H9 (cell line): Measurements from ENCODE around the gene CMYA5. TPM values are rescaled to one million over a fixed set of nuclear protein-coding genes. Genes with fewer than 3 reads are reported as not detected.

Source experiments
- DNase-seq: peaks from one replicate; pipeline ENCODE4 v3.0.0-alpha.2; 2017
- H2AFZ ChIP-seq: one replicate; pipeline ENCODE4 v1.6.1; 2013; ENCODE audit warnings: mild to moderate bottlenecking, low read length, control low read depth, moderate library complexity
- H2AK5ac ChIP-seq: 2 replicates; pipeline ENCODE4 v1.6.1; 2013; ENCODE audit warnings: low read length, control low read depth, mixed read lengths; ENCODE audit not compliant: insufficient read length
- H2BK120ac ChIP-seq: one replicate; pipeline ENCODE4 v1.6.1; 2013; ENCODE audit warnings: low read depth, mild to moderate bottlenecking, low read length, control low read depth, inconsistent platforms; ENCODE audit not compliant: poor library complexity, severe bottlenecking
- H2BK12ac ChIP-seq: 2 replicates; pipeline ENCODE4 v1.6.1; 2013; ENCODE audit warnings: low read length, control low read depth, mixed read lengths, low read depth; ENCODE audit not compliant: insufficient read length
- H2BK15ac ChIP-seq: 2 replicates; pipeline ENCODE4 v1.6.1; 2013; ENCODE audit warnings: low read depth, low read length, control low read depth
- H2BK20ac ChIP-seq: one replicate; pipeline ENCODE4 v1.6.1; 2013; ENCODE audit warnings: low read depth, mild to moderate bottlenecking, low read length, control low read depth, inconsistent platforms; ENCODE audit not compliant: poor library complexity, severe bottlenecking
- H2BK5ac ChIP-seq: 2 replicates; pipeline ENCODE4 v1.6.1; 2013; ENCODE audit warnings: low read length, control low read depth, mixed read lengths; ENCODE audit not compliant: insufficient read length
- H3K14ac ChIP-seq: 2 replicates; pipeline ENCODE4 v1.6.1; 2013; ENCODE audit warnings: low read length, control low read depth; ENCODE audit not compliant: insufficient read depth
- H3K18ac ChIP-seq: 2 replicates; pipeline ENCODE4 v1.6.1; 2013; ENCODE audit warnings: low read depth, mild to moderate bottlenecking, mixed read lengths, low read length, control low read depth; ENCODE audit not compliant: insufficient read length
- H3K23ac ChIP-seq: 2 replicates; pipeline ENCODE4 v1.6.1; 2013; ENCODE audit warnings: low read length, control low read depth, mixed read lengths, low read depth; ENCODE audit not compliant: insufficient read length
- H3K23me2 ChIP-seq: 2 replicates; pipeline ENCODE4 v1.6.1; 2013; ENCODE audit warnings: low read depth, mild to moderate bottlenecking, mixed read lengths, low read length, control low read depth; ENCODE audit not compliant: insufficient read length, poor library complexity, severe bottlenecking
- H3K27ac ChIP-seq: 2 replicates; pipeline ENCODE4 v1.5.1; 2013; ENCODE audit warnings: low read length, control low read depth, mixed read lengths, low read depth; ENCODE audit not compliant: insufficient read length
- H3K27me3 ChIP-seq: 2 replicates; pipeline ENCODE4 v1.6.1; 2013; ENCODE audit warnings: low read length, control low read depth, inconsistent platforms; ENCODE audit not compliant: insufficient read depth
- H3K4ac ChIP-seq: 2 replicates; pipeline ENCODE4 v1.6.1; 2013; ENCODE audit warnings: low read depth, mild to moderate bottlenecking, control low read depth, inconsistent platforms, low read length, moderate library complexity
- H3K4me1 ChIP-seq: 2 replicates; pipeline ENCODE4 v1.6.1; 2013; ENCODE audit warnings: low read length, control low read depth, inconsistent platforms; ENCODE audit not compliant: insufficient read depth
- H3K4me2 ChIP-seq: 2 replicates; pipeline ENCODE4 v1.6.1; 2013; ENCODE audit warnings: low read length, control low read depth, mixed read lengths; ENCODE audit not compliant: insufficient read length, insufficient read depth
- H3K56ac ChIP-seq: 2 replicates; pipeline ENCODE4 v1.6.1; 2013; ENCODE audit warnings: low read depth, mild to moderate bottlenecking, mixed read lengths, low read length, control low read depth; ENCODE audit not compliant: insufficient read length
- H3K79me1 ChIP-seq: 2 replicates; pipeline ENCODE4 v1.6.1; 2013; ENCODE audit warnings: low read depth, mild to moderate bottlenecking, moderate library complexity, low read length, control low read depth, inconsistent platforms; ENCODE audit not compliant: insufficient read depth, poor library complexity, severe bottlenecking
- H3K79me2 ChIP-seq: 2 replicates; pipeline ENCODE4 v1.6.1; 2013; ENCODE audit warnings: low read length, control low read depth, inconsistent platforms; ENCODE audit not compliant: insufficient read depth
- H3K9ac ChIP-seq: 2 replicates; pipeline ENCODE4 v1.6.1; 2013; ENCODE audit warnings: low read length, control low read depth, mixed read lengths; ENCODE audit not compliant: insufficient read length; ENCODE audit errors: extremely low read depth
- H3K9me3 ChIP-seq: one replicate; pipeline ENCODE4 v1.6.1; 2013; ENCODE audit warnings: low read depth, low read length, inconsistent platforms; ENCODE audit not compliant: control insufficient read depth
- H3T11ph ChIP-seq: one replicate; pipeline ENCODE4 v1.6.1; 2013; ENCODE audit warnings: mild to moderate bottlenecking, low read length, control low read depth, inconsistent platforms
- H4K20me1 ChIP-seq: one replicate; pipeline ENCODE4 v1.6.1; 2013; ENCODE audit not compliant: control insufficient read depth, insufficient read length, insufficient read depth
- H4K5ac ChIP-seq: 2 replicates; pipeline ENCODE4 v1.6.1; 2013; ENCODE audit warnings: low read depth, mild to moderate bottlenecking, mixed read lengths, low read length, control low read depth; ENCODE audit not compliant: insufficient read length
- H4K8ac ChIP-seq: replicated peaks from 2 replicates; pipeline ENCODE4 v1.6.1; 2013; ENCODE audit warnings: low read length, control low read depth, mixed read lengths, low read depth; ENCODE audit not compliant: insufficient read length
- H4K91ac ChIP-seq: 2 replicates; pipeline ENCODE4 v1.6.1; 2013; ENCODE audit warnings: low read depth, mild to moderate bottlenecking, moderate library complexity, mixed read lengths, low read length, control low read depth; ENCODE audit not compliant: insufficient read length
- H3K27ac Mint-ChIP-seq, 3 experiments: 2 replicates in 2 of 3; 3 replicates in 1 of 3; pipeline ENCODE4 v1.8.0; 2020 to 2021; ENCODE audit warnings: mixed read lengths in 3 of 3, mild to moderate bottlenecking in 1 of 3, moderate library complexity in 1 of 3
- H3K27me3 Mint-ChIP-seq: 2 replicates; pipeline ENCODE4 v1.8.0; 2021; ENCODE audit warnings: low read depth, mild to moderate bottlenecking, moderate library complexity, mixed read lengths
- H3K36me3 Mint-ChIP-seq, 3 experiments: 2 replicates in 2 of 3; 3 replicates in 1 of 3; pipeline ENCODE4 v1.8.0; 2020 to 2021; ENCODE audit warnings: low read depth in 3 of 3, mixed read lengths in 3 of 3; ENCODE audit not compliant: insufficient read depth in 1 of 3
- H3K4me1 Mint-ChIP-seq, 2 experiments: 2 replicates each; pipeline ENCODE4 v1.8.0; 2020; ENCODE audit warnings: mixed read lengths in 2 of 2
- H3K4me3 Mint-ChIP-seq, 2 experiments: 2 replicates in 1 of 2; 3 replicates in 1 of 2; pipeline ENCODE4 v1.8.0; 2020 to 2021; ENCODE audit warnings: mild to moderate bottlenecking in 2 of 2, mixed read lengths in 2 of 2, moderate library complexity in 1 of 2
- H3K9me3 Mint-ChIP-seq, 2 experiments: 2 replicates in 1 of 2; 3 replicates in 1 of 2; pipeline ENCODE4 v1.8.0; 2020; ENCODE audit warnings: mild to moderate bottlenecking in 2 of 2, mixed read lengths in 2 of 2, moderate library complexity in 1 of 2
- WGBS: extraction: QIAGEN DNeasy Blood & Tissue Kit; methylation state at CpG from one replicate; pipeline ENCODE4 v1.1.7; 2013; ENCODE audit warnings: missing lambda C conversion rate, low lambda C conversion rate, mixed read lengths; ENCODE audit not compliant: insufficient read length; ENCODE audit errors: extremely low coverage; 5-methylcytosine and 5-hydroxymethylcytosine counted together
- total RNA-seq: library from RNA; stranded (reverse); gene quantifications from 2 replicates; pipeline ENCODE4 v1.2.1, GENCODE V29; 2021
- TF ChIP-seq, protein P1 (sequence below): fragments of 200-600 bp; sonication (generic); conservative IDR thresholded peaks from 3 replicates; pipeline ENCODE4 v1.8.0; 2021; ENCODE audit warnings: antibody characterized with exemption, mild to moderate bottlenecking

CMYA5 gene
- total RNA-seq, 1 experiment from 2014 or later: 1.8 TPM

DNA sequence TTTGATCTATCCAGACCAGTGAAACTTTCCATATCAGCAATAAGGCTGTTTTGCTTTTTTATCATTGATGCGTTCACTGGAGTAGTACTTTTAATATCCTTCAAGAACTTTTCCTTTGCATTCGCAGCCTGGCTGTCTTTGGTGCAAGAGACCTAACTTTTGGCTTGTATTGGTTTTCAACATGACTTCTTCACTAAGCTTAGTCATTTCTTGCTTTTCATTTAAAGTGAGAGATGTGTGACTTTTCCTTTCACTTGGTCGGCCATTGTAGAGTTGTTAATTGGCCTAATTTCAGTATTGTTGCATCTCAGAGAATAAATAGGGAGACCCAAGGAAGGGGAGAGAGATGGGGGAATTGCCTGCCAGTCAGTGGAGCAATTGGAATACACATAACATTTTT, 26.4 kb upstream of the CMYA5 start:
- H4K20me1 ChIP-seq: no peaks in the 10 kb centered on the region
- no peak overlapping the region for H3K18ac ChIP-seq
- no peaks in the 10 kb centered on the region for H3K79me1 ChIP-seq
- no peak overlapping the region for H3K4me2 ChIP-seq
- H2BK15ac ChIP-seq: no peak overlapping the region
- no peak overlapping the region for H4K5ac ChIP-seq
- no peak overlapping the region for H4K8ac ChIP-seq
- H3K9me3 ChIP-seq: no peaks in the 10 kb centered on the region
- Mint-ChIP-seq H3K36me3 (peaks cover 18 to 30% (median 20%) of the 10 kb centered on the region in 3 experiments), H3K9me3 (peaks cover 0 to 8% of the 10 kb centered on the region in 2 experiments; a peak in 3 of 5 replicates), H3K27ac (no peak overlapping the region), H3K4me3 (no peak overlapping the region), H3K27me3 (no peaks in the 10 kb centered on the region), H3K4me1 (no peaks in the 10 kb centered on the region)
- H3K79me2 ChIP-seq: no peaks in the 10 kb centered on the region
- no peak overlapping the region for H2AFZ ChIP-seq
- H3K4ac ChIP-seq: no peak overlapping the region
- no peak overlapping the region for H2BK20ac ChIP-seq
- no peak overlapping the region for H2AK5ac ChIP-seq
- no peak overlapping the region for H3K56ac ChIP-seq
- no peak overlapping the region for H3K23ac ChIP-seq
- no peak overlapping the region for H4K91ac ChIP-seq
- H3K4me1 ChIP-seq: no peaks in the 10 kb centered on the region
- H3K9ac ChIP-seq: no peak overlapping the region
- TF ChIP-seq, protein P1, sequence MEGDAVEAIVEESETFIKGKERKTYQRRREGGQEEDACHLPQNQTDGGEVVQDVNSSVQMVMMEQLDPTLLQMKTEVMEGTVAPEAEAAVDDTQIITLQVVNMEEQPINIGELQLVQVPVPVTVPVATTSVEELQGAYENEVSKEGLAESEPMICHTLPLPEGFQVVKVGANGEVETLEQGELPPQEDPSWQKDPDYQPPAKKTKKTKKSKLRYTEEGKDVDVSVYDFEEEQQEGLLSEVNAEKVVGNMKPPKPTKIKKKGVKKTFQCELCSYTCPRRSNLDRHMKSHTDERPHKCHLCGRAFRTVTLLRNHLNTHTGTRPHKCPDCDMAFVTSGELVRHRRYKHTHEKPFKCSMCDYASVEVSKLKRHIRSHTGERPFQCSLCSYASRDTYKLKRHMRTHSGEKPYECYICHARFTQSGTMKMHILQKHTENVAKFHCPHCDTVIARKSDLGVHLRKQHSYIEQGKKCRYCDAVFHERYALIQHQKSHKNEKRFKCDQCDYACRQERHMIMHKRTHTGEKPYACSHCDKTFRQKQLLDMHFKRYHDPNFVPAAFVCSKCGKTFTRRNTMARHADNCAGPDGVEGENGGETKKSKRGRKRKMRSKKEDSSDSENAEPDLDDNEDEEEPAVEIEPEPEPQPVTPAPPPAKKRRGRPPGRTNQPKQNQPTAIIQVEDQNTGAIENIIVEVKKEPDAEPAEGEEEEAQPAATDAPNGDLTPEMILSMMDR: no peak
- no peak overlapping the region for H3T11ph ChIP-seq
- H3K27me3 ChIP-seq: no peaks in the 10 kb centered on the region
- no CpG with 5 or more reads among the region's 3 CpGs for WGBS
- no peak for DNase-seq
- H2BK5ac ChIP-seq: no peak overlapping the region
- no peak overlapping the region for H2BK120ac ChIP-seq
- H3K27ac ChIP-seq: no peak overlapping the region
- no peak overlapping the region for H3K14ac ChIP-seq
- H2BK12ac ChIP-seq: no peak overlapping the region
- H3K23me2 ChIP-seq: no peaks in the 10 kb centered on the region
